ENCODE results near the gene RPS10. TPM values are rescaled to one million over a fixed set of nuclear protein-coding genes. Genes with fewer than 3 reads are reported as not detected.

Gene RPS10
- total RNA-seq, 1 donor from 2014 or later = 2,671 TPM

GRCh38 chr6:34424200-34425131, 1.4 kb downstream of the RPS10 start:
- DNase-seq (ENCODE audit: extremely low spot score in 2 of 2) = no peak
- intact Hi-C loops (cut with DNase I) = no loop called here
- TF ChIP-seq CTCF (IDR thresholded peaks at IDR 0.05) = no peak
- TF ChIP-seq POLR2A (IDR thresholded peaks at IDR 0.05) = no peak
- TF ChIP-seq POLR2AphosphoS5 (IDR thresholded peaks at IDR 0.05; ENCODE audit: insufficient read depth in 1 of 2, low read depth in 1 of 2) = no peak
- Histone ChIP-seq H3K27ac (peak overlapping the region; percentile 85), H3K4me3 (peak overlapping the region; percentile 64 to 90), H3K36me3 (peaks cover 8 to 54% of the 10 kb centered on the region in 2 donors), H3K4me1 (peaks cover 38% of the 10 kb centered on the region), H3K9me3 (no peaks in the 10 kb centered on the region), H3K27me3 (no peaks in the 10 kb centered on the region)

DNA sequence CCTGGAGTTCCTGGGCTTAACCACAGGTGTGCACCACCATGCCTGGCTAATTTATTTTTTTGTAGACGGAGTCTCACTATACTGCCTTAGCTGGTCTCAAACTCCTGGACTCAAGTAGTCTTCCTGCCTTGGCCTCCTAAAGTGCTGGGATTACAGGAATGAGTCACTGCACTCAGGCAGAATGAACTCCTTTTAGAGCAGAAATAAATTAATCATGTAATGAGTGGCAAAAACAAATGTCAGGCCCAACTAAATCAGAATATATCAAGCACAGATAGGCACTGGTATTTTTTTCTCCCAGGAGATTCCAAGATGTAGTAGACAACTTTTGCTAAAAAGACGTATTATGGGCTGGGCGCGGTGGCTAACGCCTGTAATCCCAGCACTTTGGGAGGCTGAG, 2.6 kb downstream of the RPS10 start:
- intact Hi-C loops (cut with DNase I) = no loop called here
- Histone ChIP-seq H3K4me3 (no peak overlapping the region), H3K27ac (no peak overlapping the region), H3K9me3 (no peaks in the 10 kb centered on the region), H3K4me1 (peaks cover 38% of the 10 kb centered on the region), H3K27me3 (no peaks in the 10 kb centered on the region), H3K36me3 (peaks cover 8 to 67% of the 10 kb centered on the region in 2 donors)
- no peak for TF ChIP-seq POLR2A (IDR thresholded peaks at IDR 0.05)
- no peak for DNase-seq (ENCODE audit: extremely low spot score in 2 of 2)

- intact Hi-C loops (cut with DNase I) = loop anchor here (10.0 kb wide), 1 partner anchor 224 kb away; no protein-coding TSS in a partner anchor
- TF ChIP-seq POLR2AphosphoS5 (IDR thresholded peaks at IDR 0.05; ENCODE audit: insufficient read depth in 1 of 2, low read depth in 1 of 2) (no peak), POLR2A (IDR thresholded peaks at IDR 0.05) (no peak), CTCF (IDR thresholded peaks at IDR 0.05) (no peak)
- Histone ChIP-seq H3K27ac (no peak overlapping the region), H3K4me3 (no peak overlapping the region), H3K9me3 (no peaks in the 10 kb centered on the region), H3K4me1 (peaks cover 23% of the 10 kb centered on the region), H3K36me3 (peaks cover 8 to 69% of the 10 kb centered on the region in 2 donors), H3K27me3 (no peaks in the 10 kb centered on the region)
- no peak for DNase-seq (ENCODE audit: extremely low spot score in 2 of 2)
These were observed 7.5 kb downstream of the RPS10 start for GRCh38 chr6:34418367-34418766.

GRCh38 chr6:34416877-34417371, 8.9 kb downstream of the RPS10 start:
- H3K36me3 ChIP-seq = peaks cover 6 to 54% of the 10 kb centered on the region in 2 donors
- no peaks in the 10 kb centered on the region for H3K27me3 ChIP-seq
- peaks cover 12% of the 10 kb centered on the region for H3K4me1 ChIP-seq
- intact Hi-C loops (cut with DNase I) = loop anchor here (10.0 kb wide), 1 partner anchor 222 kb away; no protein-coding TSS in a partner anchor
- no peaks in the 10 kb centered on the region for H3K9me3 ChIP-seq
- TF ChIP-seq POLR2A (IDR thresholded peaks at IDR 0.05) = no peak
- no peak for TF ChIP-seq POLR2AphosphoS5 (IDR thresholded peaks at IDR 0.05; ENCODE audit: insufficient read depth in 1 of 2, low read depth in 1 of 2)
- TF ChIP-seq CTCF (IDR thresholded peaks at IDR 0.05) = no peak
- no peak overlapping the region for H3K4me3 ChIP-seq
- no peak overlapping the region for H3K27ac ChIP-seq
- DNase-seq (ENCODE audit: extremely low spot score in 2 of 2) = no peak

GRCh38 chr6:34414999-34415858, 10.6 kb downstream of the RPS10 start:
- H3K4me1 ChIP-seq = peaks cover 12% of the 10 kb centered on the region
- H3K9me3 ChIP-seq = no peaks in the 10 kb centered on the region
- peak in 1 of 2 donors; percentile 90 for DNase-seq (ENCODE audit: extremely low spot score in 2 of 2)
- H3K27ac ChIP-seq = peak overlapping the region; percentile 83
- H3K36me3 ChIP-seq = peaks cover 0 to 37% of the 10 kb centered on the region in 2 donors
- no peak overlapping the region for H3K4me3 ChIP-seq
- TF ChIP-seq POLR2A (IDR thresholded peaks at IDR 0.05) = no peak
- peak; percentile 74 to 81 (median 78) for TF ChIP-seq CTCF (IDR thresholded peaks at IDR 0.05)
- peak; percentile 7 to 76 for TF ChIP-seq POLR2AphosphoS5 (IDR thresholded peaks at IDR 0.05; ENCODE audit: insufficient read depth in 1 of 2, low read depth in 1 of 2)
- intact Hi-C loops (cut with DNase I) = loop anchor here (1.0 to 10.0 kb wide), 3 partner anchors 23 to 220 kb away; partner anchors contain the start of genes NUDT3 and SMIM29
- H3K27me3 ChIP-seq = no peaks in the 10 kb centered on the region

Measured in vagina (tissue), 2 donors.